Left colon (tissue), 2 donors: ENCODE measurements around the gene DTX1. TPM values are rescaled to one million over a fixed set of nuclear protein-coding genes. Genes with fewer than 3 reads are reported as not detected.

Experiments used
- ATAC-seq: fragments of 200-7000 bp; cut with Tn5 transposase; one replicate; pipeline ENCODE4 v1.9.1; 2020; ENCODE audit warnings: mild to moderate bottlenecking, moderate library complexity
- DNase-seq, 2 donors: peaks; one replicate each; pipeline ENCODE4 v3.0.0-alpha.2; 2020
- intact Hi-C, 2 donors: fragments of 100-400 bp; cut with DNase I in 1 of 2; cut with micrococcal nuclease in 1 of 2; formaldehyde crosslinking; loops; one replicate each; pipeline versions ENCODE4 v1.11.2 to v1.14.0; 2022; cut with DNase I, micrococcal nuclease
- total RNA-seq, 2 donors: library from RNA; stranded (reverse); fragmentation: NEBNext Ultra II Directional; extraction: Animal tissue kit (Norgen Biotek cat#: 25700); gene quantifications; one replicate each; pipeline ENCODE4 v1.2.1, GENCODE V29; 2021
- donor health status: DM: no; HTN: no; CAD: no.
- donor health status: DM: yes; HTN: yes; CAD: no.

DTX1 gene
- total RNA-seq, 2 donors from 2014 or later, result 1.2 to 2.3 TPM

DNA sequence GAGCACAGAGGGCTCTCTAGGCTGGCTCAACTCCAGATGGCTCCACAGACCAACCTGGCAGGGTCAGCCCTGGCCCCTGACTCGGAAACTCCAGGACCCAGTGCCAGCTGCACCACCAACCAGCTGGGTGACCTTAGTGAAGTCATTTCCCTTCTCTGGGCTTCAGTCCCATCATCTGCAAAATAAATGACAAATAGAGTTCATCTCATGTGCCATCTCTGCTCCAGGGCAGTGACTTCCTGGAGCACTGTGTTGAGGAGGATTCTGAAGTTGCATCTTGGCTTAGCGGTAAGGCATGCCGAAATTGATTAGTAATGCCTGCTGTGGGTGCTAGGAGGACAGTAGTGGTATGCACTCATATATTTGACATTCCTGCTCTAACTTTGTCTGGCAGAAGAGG is 31.5 kb downstream of the DTX1 start:
- ATAC-seq (no peak), DNase-seq (no peak)
- intact Hi-C loops, result no loop called here

DNA sequence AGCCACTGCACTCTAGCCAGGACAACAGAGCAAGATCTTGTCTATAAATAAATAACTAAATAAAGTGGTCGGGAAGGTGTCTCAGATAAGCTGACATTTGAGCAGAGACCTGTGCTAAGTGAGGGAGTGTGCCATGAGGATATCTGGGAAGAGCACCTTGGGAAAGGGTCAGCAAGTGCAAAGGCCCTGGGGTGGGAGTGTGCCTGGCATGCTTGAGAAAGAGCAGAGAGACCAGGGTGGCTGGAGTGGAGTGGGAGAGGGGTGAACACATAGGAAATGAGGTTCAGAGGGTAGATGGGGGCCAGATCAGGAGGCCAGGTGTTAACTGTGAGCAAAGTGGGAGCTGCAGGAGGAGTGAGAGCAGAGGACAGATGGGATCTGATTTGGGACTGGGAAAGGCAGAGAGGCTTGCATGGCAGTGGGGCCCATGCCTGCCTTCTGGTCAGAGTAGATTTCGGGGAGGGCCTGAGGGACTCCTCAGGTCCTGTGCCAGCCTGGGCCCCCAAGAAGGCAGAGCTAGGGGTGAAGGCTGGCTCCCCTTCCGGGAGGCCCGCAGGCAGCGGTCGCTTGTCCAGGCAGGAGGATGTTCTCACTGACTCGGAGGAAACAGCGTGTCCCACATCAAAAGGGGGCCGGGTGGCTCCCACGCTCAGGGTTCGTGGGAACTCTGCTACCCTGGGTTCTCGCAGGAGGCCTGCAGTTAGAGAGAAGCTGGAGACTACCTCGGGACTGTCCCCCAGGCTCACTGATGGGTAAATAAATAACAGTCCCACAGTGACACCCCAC is 32.6 kb downstream of the DTX1 start:
- no peak for ATAC-seq
- intact Hi-C loops, result no loop called here
- DNase-seq, result peak in 1 of 2 donors; percentile 28

DNA sequence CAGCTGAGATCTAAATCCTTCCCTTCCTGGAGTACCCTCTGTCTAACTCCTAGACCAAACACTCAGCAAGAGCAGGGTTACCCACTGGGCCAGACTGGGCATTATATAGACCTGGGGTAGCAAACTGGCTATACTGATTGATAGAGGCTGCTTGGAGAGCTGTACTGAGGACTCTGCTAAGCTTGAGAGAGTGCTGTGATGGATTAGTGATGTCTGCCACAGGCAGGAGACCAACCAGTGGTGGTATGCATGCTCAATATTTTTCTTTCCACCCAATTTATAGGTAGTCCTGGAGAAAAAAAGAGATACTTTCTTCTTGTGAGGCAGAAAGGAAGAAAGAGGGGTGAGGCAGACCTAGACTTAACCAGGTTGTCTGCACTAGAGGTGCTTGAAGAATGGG is 33.3 kb downstream of the DTX1 start:
- DNase-seq, result no peak
- ATAC-seq, result no peak
- intact Hi-C loops, result no loop called here

DNA sequence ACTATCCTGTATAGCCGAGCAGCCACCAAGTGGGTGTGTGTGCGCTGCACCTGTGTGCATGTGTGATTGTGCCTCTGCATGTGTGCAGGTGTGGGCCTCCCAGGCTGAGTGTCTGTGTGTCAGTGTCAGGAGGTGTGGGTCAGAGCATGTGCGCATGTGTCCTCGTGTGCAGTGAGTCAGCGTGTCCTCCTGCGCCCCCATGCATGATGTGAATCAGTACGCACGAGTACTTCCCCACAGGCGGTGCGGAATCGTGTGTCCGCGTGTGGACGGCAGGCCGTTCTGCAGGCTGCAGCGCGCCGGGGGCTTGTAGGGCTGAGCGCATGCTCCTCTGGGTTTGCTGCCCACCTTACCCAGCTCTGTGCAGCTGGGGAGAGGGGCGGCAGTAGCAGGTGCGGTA is 34.2 kb downstream of the DTX1 start:
- intact Hi-C loops, result no loop called here
- DNase-seq, result no peak
- no peak for ATAC-seq

DNA sequence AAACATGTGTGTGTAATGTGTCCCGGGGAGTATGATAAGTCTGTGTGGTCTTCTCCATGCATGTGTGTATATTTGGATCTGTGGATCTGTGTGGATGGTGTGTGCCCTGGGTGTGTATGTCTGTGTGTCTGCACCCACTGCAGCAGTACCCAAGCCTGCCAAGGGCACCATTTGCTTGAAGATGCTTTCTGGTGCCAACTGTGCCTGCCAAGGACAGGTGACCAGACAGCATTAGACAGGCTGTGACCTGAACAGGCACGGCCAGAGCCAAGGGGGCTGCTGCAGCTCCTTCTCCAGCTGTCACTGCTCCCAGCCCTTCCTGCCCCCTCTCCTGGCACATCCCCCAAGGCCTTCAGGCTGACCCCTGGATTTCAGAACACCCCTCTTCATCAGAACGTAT is 35.0 kb downstream of the DTX1 start:
- no peak for ATAC-seq
- intact Hi-C loops, result no loop called here
- no peak for DNase-seq

DNA sequence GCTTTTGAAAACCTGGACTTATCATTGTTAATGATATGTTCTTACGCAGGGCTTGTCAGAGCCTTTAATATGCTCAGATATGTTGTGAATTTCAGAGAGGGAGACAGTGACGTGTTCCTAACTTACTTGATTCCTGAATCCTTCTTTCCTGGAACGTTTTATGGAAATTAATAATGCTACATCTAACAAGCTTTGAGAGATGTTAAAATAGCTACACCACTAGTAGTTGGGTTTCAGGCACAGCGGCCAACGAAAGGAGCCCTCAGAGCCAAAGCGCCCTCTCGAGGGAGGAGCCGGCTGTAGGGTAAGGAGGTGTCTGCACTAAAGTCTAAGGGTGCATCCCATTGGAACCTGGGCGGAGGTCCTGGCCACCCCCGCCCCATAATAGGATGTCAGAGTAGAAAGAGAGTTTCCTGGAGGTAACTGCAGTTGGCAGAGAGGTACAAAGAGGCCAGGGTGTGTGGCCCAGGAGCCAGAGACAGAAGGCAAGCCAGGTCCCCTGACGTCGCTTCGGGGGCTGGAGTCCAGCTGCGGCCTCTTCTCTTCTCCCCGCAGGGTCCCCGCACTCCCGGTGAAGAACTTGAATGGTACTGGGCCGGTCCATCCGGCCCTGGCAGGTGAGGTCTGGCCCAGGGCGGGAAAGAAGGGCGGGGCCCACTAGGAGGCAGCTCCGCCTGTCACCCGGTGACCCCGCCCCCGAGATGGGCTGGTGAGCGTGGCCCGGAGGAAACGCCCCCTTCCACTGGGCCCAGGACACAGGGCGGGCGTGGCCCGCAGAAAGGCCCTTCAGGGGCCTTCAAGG is 36.3 kb downstream of the DTX1 start:
- intact Hi-C loops, result no loop called here
- DNase-seq, result peak; percentile 76 to 83
- ATAC-seq, result peak; percentile 96

DNA sequence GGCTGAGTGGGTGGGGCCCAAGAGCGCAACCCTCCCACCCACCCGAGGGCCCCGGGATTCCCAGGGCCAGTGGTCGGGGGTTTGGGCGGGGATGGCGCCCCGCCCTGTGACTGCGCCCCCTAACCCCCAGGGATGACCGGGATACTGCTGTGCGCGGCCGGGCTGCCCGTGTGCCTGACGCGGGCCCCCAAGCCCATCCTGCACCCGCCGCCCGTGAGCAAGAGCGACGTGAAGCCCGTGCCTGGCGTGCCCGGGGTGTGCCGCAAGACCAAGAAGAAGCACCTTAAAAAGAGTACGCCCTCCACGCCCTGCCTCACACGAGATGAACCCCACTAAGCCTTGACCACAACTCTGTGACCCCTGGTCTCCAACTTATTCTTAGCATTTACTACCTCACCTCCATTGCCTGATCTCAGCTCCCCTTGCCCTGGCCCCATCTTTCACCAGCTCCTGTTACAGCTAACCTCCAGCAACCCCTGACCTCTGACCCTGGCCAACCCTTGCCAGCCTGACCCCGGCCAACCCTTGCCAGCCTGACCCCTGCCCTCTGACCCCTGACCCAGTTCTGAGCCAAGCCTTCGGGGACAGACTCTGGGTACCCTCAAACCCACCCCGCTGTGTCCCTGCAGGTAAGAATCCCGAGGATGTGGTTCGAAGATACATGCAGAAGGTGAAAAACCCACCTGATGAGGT is 37.0 kb downstream of the DTX1 start:
- ATAC-seq (no peak), DNase-seq (no peak)
- intact Hi-C loops, result no loop called here

DNA sequence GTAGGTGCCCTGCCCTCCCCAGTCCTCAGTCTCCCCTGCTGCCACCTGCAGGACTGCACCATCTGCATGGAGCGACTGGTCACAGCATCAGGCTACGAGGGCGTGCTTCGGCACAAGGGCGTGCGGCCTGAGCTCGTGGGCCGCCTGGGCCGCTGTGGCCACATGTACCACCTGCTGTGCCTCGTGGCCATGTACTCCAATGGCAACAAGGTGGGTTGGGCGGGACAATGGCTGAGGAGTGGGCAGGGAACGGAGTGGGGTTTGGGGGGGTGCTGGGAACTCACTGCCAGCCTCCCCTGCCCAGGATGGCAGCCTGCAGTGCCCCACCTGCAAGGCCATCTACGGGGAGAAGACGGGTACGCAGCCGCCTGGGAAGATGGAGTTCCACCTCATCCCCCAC is 38.2 kb downstream of the DTX1 start:
- intact Hi-C loops, result no loop called here
- ATAC-seq (no peak), DNase-seq (no peak)

DNA sequence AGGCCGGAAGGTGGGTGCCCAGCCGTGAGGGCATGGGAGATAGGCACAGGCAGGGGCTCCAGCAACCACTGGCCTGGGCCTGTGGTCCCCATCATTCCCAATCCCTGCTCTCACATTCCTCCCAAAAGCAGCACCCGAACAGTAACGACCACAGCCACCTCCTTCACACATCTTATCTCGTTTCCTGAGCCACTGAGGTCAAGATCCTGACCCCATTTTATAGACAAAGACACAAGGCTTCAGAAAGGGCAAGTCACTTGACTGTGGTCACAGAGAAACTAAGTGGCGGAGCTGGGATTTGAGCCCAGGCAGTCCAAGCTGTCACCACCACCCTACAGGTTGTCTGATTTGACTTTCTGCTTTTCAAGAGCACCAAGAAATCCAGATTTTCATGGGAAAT is 38.9 kb downstream of the DTX1 start:
- ATAC-seq (no peak), DNase-seq (no peak)
- intact Hi-C loops, result no loop called here

DNA sequence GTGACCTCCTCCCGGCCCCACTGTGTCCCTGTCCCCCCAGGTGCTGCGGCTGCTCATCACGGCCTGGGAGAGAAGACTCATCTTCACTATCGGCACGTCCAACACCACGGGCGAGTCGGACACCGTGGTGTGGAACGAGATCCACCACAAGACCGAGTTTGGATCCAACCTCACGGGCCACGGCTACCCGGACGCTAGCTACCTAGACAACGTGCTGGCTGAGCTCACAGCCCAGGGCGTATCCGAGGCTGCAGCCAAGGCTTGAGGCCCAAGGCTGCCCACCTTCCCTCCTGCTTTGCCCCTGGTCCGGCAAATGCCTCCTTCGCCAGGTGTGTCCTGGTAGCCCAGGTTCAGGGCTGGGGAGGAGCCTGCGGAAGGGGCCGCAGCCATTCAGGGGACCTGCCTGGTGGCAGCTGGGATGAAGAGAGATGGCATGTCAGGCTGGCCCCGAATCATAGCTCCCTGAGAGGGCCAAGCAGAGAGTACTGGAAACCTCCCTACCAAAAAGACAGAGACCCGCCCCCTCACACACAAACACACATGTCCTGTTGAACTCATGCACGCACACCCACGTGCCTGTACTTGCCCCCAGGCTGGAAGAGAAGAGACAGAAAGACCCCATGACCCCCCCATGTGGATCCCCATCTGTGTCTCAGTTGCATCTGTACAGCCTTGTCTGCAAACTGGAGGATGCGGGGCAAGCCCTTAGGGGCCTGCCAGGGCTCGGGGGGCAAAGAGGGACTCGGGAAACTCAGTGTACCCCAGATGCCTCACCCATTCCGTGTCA is 40.3 kb downstream of the DTX1 start:
- intact Hi-C loops, result no loop called here
- no peak for DNase-seq
- ATAC-seq, result no peak

DNA sequence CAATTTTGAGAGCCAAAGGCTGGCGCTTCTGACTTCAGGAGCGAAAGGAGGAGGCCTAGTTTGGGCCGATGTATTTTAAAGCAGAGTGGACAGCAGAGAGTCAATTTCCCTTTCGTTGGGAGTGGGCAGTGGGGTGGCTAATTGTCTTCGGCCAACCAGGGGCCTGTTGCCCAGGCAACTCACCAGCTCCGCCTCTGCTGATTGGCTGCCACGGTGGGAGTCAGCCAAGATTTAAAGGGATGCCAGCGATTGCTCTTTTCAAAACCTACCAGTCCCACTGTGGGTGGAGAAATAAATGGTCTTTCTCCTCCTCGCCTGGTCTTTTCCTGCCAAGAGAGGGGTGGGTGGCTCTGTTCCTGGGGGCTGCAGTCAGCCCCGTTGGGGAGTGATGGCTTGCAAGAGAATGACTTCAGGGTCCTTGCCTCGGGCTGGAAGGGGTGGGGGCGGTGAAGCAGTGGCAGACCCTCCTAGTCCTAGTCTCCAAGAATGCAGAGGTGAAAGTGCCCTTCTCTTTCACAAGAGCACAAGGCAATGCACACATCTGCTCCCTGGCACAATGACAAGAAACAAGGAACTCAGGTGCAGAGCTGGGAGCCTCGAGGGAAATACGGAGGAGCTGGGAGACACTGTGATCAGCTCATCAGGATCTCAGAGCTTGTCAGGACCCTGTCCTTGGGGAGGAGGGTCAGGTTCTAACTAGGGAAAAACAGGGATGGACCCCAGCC is 41.3 kb downstream of the DTX1 start:
- DNase-seq (no peak), ATAC-seq (peak; percentile 26)
- intact Hi-C loops, result no loop called here

DNA sequence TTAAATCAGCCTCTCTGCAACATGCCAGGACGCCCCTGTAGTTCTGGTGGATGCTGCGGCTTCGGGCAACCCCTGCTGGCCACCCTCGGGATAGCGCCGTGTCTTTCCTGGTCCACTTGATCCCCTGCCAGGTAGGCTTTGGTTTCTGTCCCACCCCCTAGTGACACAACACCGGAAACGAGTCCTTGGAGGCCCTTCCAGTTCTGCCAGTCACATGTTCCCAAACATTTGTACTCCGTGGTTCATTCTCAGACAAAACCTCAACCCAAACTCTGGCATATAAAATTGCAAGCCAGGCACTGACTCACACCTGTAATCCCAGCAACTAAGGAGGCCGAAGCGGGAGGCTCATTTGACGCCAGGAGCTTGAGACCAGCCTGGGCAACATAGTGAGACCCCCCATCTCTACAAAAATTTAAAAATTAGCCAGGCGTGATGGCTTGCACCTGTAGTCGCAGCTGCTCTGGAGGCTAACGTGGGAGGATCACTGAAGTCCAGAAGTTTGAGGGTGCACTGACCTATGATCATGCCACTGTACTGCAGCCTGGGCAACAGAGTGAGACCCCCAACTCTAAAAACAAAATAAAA is 42.0 kb downstream of the DTX1 start:
- DNase-seq (peak; percentile 74 to 86), ATAC-seq (peak; percentile 95)
- intact Hi-C loops, result no loop called here

DNA sequence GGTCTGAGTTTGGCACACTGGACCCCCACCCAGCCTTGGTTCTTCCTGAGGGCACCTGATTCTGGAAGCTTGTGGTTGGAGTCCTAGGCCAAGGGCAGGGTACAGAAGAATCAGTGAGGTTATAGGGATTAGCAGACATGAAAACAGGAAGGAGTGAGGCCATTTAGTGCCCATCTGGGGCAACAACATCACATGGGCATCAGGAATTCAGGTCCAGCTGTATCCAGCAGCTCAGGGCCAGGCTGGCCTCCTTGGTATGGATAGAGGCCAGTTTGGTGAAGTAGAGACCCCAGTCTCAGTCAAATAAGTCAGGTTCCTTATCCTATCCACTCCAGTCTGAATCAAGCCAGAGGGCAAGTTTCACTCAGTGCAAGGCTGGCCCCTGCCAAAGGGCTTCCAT is 42.8 kb downstream of the DTX1 start:
- DNase-seq (no peak), ATAC-seq (no peak)
- intact Hi-C loops, result no loop called here

DNA sequence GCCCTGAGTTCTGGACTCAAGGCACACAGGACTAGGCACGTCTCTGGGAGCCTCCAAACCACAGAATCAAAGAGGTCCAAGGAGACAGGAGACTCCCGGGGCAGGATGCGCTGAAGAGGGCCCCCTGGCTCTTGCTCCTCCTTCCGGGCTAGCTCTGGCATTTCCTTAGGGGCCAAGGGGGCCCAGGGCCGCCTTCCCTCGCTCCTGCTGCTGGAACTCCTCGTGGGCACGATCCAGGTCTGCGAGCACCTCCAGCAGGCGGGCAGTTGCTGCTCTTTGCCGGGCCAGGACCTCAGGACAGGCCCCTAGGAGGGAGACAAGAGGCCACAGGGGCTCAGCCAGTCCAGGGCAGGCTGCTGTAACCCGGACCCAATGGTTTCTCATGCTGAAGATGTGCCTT is 43.2 kb downstream of the DTX1 start:
- intact Hi-C loops, result no loop called here
- no peak for DNase-seq
- ATAC-seq, result no peak

DNA sequence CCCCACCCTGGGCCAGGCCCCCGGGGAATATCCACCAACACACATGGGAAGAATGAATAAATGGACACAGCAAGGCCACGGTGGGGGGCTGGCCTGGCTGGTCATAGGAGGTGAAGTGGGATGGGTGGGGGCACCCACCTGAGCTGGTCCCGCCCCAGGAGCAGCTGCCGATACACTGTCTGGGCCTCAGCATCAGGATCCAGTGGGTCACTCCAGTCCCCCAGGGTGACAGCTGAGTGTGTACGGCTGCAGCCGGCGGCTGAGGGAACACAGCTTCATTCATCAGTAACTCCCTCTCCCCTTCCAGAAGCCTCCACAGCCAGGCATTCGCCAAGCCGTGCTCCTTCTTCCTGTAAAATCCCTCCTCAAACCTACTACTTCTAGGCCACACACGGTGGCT is 45.2 kb downstream of the DTX1 start:
- no peak for ATAC-seq
- intact Hi-C loops, result no loop called here
- DNase-seq, result no peak

DNA sequence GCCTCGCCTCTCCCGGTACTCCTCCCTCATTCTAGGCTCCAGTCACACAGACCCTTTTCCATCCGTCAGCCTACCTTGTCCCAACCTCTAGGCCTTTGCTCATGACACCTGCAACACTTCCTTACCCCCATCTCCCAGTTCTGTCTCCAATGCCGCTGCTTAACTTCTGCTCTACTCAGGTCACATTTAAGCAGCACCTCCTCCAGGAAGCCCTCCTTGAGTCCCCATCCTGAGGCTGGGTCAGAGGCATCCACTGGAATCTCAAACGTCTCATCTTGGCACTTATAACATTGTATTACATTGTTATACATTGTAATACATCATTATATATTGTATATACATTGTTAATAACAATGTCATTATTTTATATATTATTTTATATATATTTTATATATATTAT is 46.3 kb downstream of the DTX1 start:
- DNase-seq (no peak), ATAC-seq (no peak)
- intact Hi-C loops, result no loop called here

DNA sequence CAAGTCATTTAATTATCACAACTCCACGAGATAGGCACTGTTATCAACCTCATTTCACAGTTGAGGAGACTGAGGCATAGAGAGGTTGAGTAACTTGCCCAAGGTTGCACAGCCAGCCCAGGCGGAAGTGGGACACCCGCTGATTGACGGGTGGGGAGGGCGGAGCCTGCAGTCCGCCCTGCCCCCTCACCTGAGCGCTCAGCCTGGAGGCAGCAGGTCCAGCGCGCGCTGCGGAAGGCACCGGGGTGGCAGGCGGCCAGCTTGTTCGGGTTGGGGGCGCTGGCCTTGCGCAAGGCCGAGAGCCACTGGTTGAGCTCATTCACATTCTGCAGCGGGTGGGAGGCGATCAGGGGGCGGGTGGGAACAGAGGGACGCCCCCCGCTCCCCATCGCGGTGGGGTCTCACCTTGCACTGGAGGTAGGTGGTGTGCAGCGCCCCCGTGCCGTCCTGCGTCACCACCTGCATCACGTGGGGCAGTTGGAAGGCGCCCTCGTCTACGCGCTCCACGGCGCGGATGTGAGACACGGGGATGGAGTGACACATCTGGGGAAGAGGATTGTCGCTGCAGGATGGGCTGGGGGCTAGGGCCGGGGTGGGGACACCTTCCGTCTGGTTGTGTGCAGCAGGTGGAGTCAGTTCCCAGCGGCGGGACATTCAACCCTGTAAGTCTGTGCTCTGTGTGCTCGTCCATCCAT is 47.4 kb downstream of the DTX1 start:
- peak in 1 of 2 donors; percentile 49 for DNase-seq
- peak; percentile 73 for ATAC-seq
- intact Hi-C loops, result no loop called here
